GM21381 (cell line): ENCODE results near the gene PFKP.
A peak's percentile ranks its signal among the peaks of the same experiment; 100 is the strongest.
"Not testable (repeated sequence)": the region's sequence is repeated elsewhere in the genome, so short reads cannot be mapped to it uniquely, and the experiment has no call there.

Source experiments
- ATAC-seq: cut with Tn5 transposase; IDR thresholded peaks from one replicate; pipeline ENCODE4 v1.9.1; 2021; ENCODE audit warnings: mild to moderate bottlenecking, moderate library complexity; ENCODE audit not compliant: unreplicated experiment

Gene PFKP

DNA sequence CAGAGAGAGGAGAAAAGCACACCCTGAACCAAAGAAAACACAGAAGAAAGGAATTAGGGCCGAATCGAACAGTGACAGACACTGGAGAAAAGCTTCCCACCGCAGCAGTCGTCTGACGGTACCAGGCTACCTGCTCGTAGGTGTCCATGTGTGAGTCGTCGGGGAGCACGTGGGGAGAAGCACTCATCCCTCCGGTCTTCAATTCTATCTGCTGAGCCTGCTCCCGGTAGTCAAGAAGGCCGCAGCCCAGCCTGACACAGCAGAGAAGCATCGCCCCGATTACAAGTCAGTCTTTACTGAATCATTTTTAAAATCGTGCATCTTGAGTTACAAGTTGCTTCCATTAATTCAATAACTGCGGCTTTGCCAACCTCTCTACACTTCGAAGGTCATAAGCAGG, 80.7 kb downstream of the PFKP start:
- ATAC-seq = no peak

DNA sequence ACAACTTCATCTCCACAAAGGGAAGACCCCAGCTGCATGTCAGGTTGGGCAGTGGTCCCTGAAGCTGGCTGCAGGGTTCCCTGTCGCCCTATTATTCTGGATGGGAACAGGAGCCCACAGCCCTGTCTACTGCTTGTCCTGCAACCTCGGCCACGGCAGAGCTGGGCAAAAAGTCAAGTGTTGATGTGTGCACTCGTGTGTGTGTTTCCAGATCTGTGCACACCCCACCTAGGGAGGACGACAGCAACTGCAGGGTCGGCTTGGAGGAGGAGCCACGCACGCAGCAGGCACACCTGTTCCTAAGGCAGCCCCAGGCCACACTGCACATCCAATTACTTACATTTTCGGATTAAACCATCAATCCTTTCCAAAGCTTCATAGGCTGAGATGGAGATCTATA, 81.6 kb downstream of the PFKP start:
- ATAC-seq = no peak

DNA sequence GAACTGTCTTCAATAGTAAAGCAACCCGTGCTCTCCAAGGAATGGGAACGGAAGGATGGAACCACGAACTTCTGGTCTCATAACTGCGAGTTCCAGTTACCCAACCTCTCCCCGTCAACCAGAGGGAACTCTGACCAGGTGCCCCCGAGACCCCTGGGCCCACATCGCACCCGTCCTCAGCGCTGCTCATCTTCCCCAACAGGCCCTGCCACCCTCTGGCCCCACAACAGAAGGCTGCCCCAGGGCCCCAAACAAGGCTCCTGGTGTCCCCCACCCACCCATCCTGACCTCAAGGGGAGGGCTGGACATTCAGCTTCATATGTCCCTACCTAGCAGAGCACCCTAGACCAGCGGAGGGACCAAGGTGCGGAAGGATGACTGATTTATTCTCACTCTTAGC, 82.6 kb downstream of the PFKP start:
- ATAC-seq = no peak

DNA sequence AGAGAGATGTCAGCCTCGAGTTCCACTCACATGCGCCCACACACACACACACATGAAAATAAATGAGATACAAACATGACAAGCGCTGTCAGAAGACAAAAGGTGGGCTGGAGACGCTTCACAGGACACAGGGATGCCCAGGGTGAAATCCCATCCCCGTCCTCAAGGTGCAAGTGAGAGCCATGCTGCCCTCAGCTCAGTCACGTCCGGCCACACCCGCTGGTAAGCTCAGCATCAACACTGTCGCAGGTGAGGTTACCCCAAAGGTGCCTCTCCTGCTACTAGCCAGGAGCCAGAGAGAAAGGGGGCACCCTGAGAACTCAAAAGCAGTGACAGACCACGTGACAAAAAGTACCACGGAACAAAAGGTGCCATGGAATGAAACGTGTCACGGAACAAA, 83.0 kb downstream of the PFKP start:
- no peak for ATAC-seq

DNA sequence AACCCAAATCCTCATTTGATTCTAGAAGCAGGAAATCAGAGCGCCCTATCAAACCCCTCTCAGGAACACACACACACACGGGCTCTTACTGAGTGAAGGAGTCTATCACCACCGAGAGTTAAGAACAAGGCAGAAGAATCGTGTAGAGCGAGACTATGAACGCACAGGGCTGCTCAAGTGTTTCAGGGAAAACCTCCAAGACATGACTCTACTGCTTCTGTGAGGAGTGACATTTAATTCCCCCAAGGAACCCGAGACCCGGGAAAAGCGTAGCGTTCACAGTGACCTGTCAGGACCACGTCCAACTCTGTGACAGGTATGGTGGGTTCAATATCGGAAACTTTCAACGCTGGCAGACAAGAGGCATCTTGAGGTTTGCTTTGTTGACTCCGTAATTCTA, 83.6 kb downstream of the PFKP start:
- no peak for ATAC-seq

DNA sequence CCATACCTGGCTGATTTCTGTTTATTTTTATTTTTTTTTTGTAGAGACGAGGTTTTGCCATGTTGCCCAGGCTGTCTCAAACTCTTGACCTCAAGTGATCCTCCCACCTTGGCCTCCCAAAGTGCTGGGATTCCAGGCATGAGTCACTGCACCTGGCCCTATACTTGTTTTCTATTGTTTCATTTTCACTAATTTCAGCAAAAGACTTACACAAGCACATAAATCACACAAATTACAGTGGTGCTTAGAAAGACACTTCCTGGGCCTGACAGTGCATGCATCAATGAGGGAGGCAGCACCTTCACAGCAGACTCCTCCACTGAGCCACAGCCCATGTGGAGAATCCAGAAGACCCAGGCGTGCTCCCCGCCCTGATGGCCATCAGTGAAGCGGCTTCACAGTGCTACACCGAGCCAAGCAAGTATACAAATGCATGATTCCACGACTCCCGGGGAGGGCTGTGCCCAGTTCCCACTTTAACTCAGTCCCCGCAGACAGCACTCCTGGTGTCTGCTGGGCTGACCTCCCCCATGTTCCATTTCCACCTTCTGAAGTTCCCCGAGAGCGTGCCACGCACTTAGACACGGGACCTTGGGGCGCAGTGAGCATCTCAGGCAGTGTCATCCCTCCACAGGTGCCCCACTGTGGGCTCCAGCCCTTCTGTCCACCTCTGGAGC, 84.7 kb downstream of the PFKP start:
- ATAC-seq = no peak

DNA sequence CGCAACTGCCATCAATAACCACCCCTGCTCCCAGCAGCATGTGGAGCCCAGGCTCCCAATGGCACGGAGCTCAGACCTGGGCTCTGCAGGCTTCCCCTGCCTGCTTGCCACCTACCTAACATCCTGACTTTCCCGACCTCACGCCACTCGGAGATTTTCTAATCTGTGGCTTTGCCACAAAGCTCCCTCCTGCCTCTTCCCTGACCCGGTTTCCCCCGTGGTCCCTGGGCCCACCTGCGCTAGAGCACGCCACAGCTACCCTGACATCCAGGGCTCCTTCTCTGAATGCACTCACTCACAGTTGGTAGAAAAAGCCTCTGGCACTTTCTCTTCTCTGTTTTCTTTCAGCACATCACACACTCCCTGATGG, 85.2 kb downstream of the PFKP start:
- ATAC-seq = no peak

DNA sequence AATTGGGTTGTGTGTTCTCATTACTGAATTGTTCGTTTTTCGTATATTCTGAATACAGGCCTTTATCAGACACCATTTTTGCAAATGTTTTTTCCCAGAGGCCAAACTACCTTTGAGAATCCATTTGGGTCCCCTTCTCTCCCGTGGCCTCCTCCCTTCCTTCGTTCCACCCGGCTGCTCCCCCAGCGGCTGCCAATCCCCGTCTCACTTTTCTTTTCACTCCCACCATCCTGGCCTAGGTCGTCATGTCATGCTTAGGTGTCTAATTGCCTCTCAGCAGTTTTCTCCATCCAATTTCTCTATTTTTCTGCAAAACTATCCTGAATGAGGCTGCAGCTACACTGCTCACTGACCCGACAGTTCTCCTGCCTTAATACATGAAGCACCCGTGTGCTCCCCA, 87.3 kb downstream of the PFKP start:
- ATAC-seq = no peak

DNA sequence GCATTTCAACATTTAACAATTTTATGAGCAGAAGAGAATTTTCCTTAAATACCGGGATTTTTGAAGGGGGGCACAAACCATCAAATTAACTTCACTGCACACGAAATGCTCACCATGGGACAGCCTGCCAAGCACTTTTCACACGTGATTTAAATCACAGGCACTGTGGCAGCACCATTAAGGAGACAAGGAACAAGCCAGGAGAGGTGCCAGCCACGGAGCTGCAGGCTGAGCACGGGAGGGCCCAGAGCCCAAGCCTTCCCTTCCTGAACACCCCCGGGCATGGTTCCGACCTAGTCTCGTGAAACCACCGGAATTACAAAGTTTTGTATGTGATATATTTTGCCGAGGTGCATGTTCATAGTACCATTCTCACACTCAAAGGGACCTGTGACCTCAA, 91.8 kb downstream of the PFKP start:
- ATAC-seq = no peak

DNA sequence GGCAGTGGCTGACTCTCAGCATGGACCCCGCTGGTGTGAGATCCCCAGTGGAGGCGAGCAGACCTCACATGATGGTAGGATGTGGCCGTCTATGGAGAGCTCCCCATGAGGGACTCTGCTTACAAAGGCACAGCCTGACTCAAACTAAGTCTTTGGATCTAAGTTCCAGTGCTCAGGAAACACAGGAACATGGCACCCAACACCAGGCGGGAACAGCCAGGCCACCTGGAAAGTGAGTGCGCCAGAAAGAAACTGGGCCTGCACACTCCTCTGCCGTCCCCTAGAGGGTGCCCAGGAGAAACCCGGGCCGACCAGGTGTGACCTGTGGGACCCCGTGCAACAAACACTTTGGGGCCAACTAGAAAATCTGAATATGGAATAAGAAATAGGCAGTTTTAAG, 95.2 kb downstream of the PFKP start:
- ATAC-seq = no peak

DNA sequence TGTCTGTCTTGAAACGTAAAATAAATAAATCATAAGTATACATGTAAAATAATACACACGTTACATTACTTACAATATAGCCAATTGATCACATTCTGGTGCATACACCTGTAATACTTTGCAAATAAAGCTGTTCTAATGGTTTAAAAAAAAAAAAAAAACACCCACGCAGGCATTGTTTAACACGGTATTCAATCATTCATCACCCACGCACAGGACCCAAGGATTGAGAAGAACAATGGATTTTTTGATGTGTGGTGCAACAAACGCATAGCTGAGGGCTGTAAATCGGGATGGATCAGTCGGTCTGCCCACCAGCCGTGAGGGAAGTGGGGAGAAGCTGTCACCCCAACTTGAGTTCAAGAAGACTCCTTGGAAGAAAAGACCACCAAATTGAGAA, 96.5 kb downstream of the PFKP start:
- no peak for ATAC-seq

DNA sequence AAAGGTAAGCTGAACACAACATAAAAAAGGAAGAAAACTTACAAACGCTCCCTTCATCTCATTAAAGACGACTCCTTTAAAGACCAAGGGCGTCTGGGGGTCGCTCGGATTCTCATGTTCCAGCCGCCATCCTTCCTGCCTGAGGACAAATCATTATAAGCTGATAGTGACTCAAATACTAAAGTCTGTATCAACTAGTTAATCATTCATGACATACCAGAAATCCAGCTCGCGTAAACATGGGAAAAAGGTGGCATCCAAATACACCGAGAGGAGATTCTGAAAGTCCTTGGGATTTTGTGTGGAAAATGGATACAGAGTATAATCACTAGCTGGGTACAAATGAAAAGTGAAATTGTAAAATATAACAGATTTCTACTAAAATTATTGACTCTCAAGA, 97.8 kb downstream of the PFKP start:
- ATAC-seq = no peak

DNA sequence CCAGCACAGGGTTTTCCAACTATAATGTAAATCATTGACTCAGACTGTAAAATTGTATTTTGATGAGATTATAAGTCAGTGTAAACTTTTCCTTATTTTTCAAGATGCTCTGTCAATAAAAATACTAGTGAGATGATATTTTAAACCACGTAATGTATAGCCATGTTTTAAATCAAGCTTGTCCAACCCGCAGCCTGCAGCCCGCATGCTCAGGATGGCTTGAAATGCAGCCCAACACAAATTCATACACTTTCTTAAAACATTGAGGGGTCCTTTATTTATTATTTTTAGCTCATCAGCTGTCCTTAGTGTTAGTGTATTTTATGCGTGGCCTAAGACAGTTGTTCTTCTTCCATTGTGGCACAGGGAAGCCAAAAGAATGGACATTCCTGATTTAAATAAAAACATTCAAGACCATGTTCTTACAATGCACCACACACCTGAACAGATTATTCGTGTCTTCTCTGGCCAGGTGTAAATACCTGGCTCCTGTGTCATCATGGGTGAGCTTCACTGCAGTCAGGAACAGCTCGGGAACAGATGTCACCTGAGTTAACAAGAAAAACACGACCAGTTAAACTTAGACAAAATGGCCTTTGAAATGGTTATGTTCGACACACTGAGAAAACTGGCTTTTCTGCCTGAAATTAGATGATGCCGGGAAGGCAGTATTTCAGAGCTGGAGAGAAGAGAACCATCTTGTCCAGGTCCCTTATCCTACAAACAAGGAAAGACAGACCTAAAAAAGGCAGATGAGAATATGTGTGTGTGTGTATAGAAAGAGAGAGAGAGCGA, 99.3 kb downstream of the PFKP start:
- ATAC-seq = no peak

DNA sequence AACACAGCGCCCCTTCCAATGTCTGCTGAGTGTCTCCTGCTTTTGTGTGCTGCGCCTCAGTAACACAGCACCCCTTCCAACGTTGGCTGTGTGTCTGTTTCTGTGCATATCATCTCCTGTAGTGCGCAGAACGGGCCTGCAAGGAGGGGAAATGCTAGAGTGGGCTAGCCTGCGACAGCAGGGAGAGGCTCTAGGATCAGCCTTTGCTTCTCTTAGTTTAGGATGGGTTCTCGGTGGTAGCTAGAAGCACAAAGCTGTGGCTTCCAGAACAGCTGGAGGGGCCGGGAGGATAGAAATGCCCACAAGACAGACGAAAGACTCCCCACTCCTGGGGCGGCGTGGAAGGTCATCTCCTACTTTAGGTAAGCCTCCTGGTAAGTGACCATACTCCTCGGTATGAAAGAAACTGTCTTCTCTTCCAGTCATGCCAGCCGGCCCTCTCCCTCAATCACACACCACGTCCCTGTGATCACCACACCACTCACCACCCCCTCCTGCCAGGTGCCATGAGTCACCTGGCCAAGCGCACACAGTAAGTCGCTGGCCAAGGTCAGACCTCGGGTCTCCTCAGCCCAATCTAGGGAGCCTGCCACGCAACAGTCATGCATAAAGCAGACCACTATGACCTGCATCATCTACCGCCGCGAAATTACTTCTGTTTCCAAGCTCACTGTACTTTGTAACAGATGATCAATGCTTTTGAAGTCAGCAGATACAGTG, 100.4 kb downstream of the PFKP start:
- no peak for ATAC-seq

DNA sequence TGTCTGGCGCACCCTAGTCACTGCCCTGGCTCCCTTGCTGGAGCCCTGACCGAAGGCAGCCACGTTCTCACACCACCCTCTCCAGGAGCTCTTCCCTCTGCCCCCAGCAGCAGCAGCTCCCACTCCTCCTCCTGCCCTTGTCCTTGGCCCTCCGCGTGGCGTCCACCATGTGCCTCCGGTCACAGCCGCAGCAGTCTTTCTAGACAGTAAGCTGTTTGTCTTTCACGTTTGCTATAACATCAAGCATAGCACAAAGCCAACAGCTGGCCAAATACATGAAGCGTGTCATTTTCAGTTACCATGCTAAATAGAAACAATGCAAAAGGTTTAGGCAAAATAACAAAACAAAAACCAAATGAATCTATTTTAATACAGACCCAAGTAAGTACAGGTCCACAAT, 101.9 kb downstream of the PFKP start:
- no peak for ATAC-seq

DNA sequence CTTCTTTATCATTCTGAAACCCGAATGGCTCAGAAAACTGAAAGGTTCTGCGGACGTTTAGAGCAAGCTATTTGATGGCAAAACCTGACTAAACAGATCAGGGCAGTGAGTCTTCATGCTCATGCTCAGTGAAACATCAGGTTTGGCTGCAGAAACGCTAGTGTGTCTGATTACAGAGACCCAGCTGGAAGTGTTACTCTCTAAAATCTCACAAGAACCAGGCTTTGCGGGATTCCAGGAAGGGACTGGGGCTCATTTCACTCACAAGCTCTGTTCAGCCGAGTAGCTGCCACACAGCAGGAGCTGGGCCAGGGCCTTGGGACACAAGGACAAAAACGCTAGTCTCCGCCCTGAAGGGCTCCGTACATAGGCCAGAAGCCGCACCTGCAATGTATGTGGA, 102.3 kb downstream of the PFKP start:
- no peak for ATAC-seq

DNA sequence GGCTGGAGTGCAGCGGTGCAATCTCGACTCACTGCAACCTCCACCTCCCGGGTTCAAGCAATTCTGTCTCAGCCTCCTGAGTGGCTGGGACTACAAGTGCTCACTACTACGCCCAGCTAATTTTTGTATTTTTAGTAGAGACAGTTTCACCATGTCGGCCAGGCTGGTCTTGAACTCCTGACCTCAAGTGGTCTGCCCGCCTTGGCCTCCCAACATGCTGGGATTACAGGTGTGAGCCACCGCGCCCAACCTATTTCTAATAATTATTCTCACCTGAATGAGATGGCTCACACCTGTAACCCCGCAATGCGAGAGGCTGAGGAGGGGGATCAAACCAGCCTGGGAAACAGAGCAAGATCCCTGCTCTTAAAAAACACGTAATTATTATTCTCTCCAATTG, 104.1 kb downstream of the PFKP start:
- ATAC-seq = not testable (repeated sequence)

DNA sequence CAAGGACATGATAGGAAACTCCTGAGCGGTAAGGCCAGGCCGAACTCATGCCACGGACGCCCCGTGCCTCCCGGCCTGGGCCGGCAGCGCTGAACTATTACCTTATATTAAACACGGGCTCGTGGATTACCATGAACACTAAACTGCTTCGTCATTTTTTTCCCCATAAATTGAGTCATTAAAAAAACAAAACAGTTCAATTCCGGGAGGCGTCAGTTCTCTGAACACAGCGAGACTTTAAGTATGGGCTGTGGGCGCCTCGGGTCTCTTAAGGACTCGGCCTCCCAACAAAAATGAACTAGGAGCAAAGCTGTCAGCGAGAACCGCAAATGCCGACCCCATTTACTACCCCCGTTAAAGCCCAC, 104.7 kb downstream of the PFKP start:
- ATAC-seq = no peak

DNA sequence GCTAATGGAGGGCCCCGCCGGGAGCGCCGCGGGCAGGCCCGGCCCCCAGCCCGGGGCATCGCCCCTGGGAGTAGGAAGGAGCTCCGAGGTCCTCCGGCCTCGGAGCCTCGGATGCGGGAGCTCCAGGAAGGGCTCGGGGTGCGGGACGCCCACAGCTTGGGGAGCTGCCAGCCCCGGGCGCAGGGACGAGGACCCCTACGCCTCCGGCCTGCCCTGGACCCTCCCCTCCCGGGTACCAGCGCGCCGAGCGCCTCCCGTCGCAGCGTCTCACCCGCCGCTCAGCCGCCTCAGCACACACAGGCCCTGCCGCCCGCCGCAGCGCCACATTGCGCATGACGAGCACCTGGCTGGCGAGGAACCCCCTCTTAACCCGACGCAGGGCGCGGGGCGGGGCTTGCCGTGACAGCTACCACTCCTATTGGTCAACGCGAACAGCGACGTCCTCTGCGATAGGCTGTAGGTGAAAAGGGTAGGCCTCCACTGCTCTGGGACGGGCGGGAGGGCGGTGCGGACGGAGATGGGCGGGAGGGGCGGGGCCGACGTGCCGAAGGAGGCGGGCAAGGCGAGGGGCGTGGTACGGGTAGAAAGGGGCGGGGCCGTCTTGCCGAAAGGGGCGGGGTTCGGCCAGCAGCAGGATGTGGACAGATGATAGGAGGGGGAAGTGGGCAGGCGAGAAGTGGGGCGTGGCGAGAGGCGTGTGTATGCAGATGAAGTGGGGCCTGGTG, 105.3 kb downstream of the PFKP start, which contains the start of gene PITRM1:
Gene PITRM1 (minus strand): TSS at position 337 of the 725 bp plus-strand sequence. CDS start 10 bp downstream, at position 327.
- ATAC-seq = peak; percentile 94

DNA sequence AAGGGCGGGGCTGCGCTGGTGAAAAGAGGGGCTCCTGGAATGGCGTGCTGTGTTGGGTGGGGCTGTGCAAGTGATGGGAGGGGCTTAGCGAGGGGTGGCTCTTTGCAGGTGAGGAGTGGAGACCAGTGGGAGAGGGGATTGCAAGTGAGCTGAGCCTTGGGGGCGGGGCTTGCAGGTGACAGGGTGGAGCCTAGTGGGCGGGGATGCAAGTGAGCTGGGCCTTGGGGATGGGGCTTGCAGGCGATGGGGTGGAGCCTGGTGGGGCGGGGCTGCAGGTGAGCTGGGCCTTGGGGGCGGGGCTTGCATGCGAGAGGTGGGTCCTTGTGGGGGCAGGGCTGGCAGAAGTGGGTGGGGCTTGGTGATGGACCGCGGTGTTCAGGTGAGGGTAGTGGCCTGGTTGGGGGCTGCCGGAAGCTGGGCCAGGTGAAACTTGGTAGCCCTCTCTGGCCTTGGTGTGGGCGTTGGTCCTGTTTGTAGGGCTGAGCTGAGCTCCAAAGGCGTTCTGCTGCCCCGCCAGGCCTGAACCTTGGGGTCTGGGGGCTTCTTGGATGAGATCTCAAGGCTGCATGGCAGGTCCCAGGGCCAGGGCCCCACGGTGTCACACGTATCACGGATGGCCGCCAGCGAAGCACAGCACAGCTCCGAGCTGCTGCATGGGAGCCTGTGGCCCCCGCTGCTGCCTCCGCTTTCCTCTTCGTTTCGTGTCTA, 106.0 kb downstream of the PFKP start:
- ATAC-seq = peak; percentile 25

DNA sequence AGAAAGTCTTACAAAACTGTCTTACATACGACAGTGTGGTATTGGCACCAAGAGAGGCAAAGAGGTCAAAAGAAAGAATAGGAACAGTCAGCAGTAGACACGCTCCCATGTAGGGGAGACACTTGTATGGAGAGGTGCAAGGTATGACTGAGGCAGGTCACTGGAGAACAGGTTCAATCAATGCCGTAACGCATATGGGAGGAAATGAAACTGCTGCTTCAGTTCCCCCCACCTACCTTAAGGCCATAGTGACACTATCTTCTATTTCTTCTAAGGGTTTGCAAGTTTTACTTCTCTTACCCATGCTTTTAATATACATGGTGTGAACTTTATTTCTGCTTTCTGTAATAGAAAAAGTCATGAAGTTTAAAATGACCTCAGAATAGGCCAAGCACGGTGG, 110.7 kb downstream of the PFKP start:
- ATAC-seq = no peak
